ENCODE data around the gene PRR36.

The PRR36 gene

GRCh38 chr19:7846155-7846646 lies 28.0 kb downstream of the PRR36 start:
- no peak for DNase-seq (ENCODE audit: low spot score)

GRCh38 chr19:7845390-7846154 lies 28.6 kb downstream of the PRR36 start:
- DNase-seq (ENCODE audit: low spot score), result no peak
- FAIRE-seq, result no peak

More at GRCh38 chr19:7846155-7846646, 28.0 kb downstream of the PRR36 start:
- FAIRE-seq, result no peak

- DNase-seq (ENCODE audit: low spot score), result no peak
- no peak for FAIRE-seq
Observed at GRCh38 chr19:7844951-7845350, 29.2 kb downstream of the PRR36 start.

GRCh38 chr19:7844405-7844804 lies 29.8 kb downstream of the PRR36 start:
- FAIRE-seq (no peak), DNase-seq (ENCODE audit: low spot score) (no peak)

- no peak for DNase-seq (ENCODE audit: low spot score)
Observed at GRCh38 chr19:7843521-7843920, 30.7 kb downstream of the PRR36 start.

GRCh38 chr19:7842661-7843294 lies 31.4 kb downstream of the PRR36 start:
- FAIRE-seq, result no peak
- DNase-seq (ENCODE audit: low spot score), result no peak

More at GRCh38 chr19:7843521-7843920, 30.7 kb downstream of the PRR36 start:
- no peak for FAIRE-seq

GRCh38 chr19:7841751-7842660 lies 32.2 kb downstream of the PRR36 start:
- FAIRE-seq, result no peak
- DNase-seq (ENCODE audit: low spot score), result no peak

- DNase-seq (ENCODE audit: low spot score), result no peak
- no peak for FAIRE-seq
Observed at GRCh38 chr19:7840629-7841028, 33.6 kb downstream of the PRR36 start.

- DNase-seq (ENCODE audit: low spot score) (no peak), FAIRE-seq (no peak)
Observed at GRCh38 chr19:7839476-7839875, 34.7 kb downstream of the PRR36 start.

GRCh38 chr19:7833225-7834099 lies 40.7 kb downstream of the PRR36 start:
- FAIRE-seq (no peak), DNase-seq (ENCODE audit: low spot score) (no peak)

- DNase-seq (ENCODE audit: low spot score), result no peak
- no peak for FAIRE-seq
Observed at GRCh38 chr19:7832781-7833180, 41.4 kb downstream of the PRR36 start.

GRCh38 chr19:7832009-7832408 lies 42.2 kb downstream of the PRR36 start:
- FAIRE-seq (no peak), DNase-seq (ENCODE audit: low spot score) (no peak)

- DNase-seq (ENCODE audit: low spot score) (no peak), FAIRE-seq (no peak)
Observed at GRCh38 chr19:7831452-7831851, 42.7 kb downstream of the PRR36 start.

GRCh38 chr19:7830823-7831222 lies 43.4 kb downstream of the PRR36 start:
- DNase-seq (ENCODE audit: low spot score) (no peak), FAIRE-seq (no peak)

- DNase-seq (ENCODE audit: low spot score) (no peak), FAIRE-seq (no peak)
Observed at GRCh38 chr19:7830272-7830771, 43.9 kb downstream of the PRR36 start.

- FAIRE-seq (peak; percentile 93), DNase-seq (ENCODE audit: low spot score) (peak; percentile 100)
Observed at GRCh38 chr19:7829561-7830271, 44.5 kb downstream of the PRR36 start, which contains the start of gene EVI5L. TSS of gene EVI5L (plus strand) at chr19:7830218. CDS start at chr19:7846543, 16,325 bp downstream.

- FAIRE-seq (no peak), DNase-seq (ENCODE audit: low spot score) (no peak)
Observed at GRCh38 chr19:7829166-7829520, 45.0 kb downstream of the PRR36 start.

- no peak for DNase-seq (ENCODE audit: low spot score)
- no peak for FAIRE-seq
Observed at GRCh38 chr19:7823686-7824301, 50.4 kb downstream of the PRR36 start.

GRCh38 chr19:7822910-7823515 lies 51.2 kb downstream of the PRR36 start:
- FAIRE-seq, result peak; percentile 72

More at GRCh38 chr19:7822910-7823515, 51.2 kb downstream of the PRR36 start:
- no peak for DNase-seq (ENCODE audit: low spot score)
